ENCODE results near the gene DBX1. TPM values are rescaled to one million over a fixed set of nuclear protein-coding genes. Genes with fewer than 3 reads are reported as not detected.

DBX1 gene
- not detected for total RNA-seq

DNA sequence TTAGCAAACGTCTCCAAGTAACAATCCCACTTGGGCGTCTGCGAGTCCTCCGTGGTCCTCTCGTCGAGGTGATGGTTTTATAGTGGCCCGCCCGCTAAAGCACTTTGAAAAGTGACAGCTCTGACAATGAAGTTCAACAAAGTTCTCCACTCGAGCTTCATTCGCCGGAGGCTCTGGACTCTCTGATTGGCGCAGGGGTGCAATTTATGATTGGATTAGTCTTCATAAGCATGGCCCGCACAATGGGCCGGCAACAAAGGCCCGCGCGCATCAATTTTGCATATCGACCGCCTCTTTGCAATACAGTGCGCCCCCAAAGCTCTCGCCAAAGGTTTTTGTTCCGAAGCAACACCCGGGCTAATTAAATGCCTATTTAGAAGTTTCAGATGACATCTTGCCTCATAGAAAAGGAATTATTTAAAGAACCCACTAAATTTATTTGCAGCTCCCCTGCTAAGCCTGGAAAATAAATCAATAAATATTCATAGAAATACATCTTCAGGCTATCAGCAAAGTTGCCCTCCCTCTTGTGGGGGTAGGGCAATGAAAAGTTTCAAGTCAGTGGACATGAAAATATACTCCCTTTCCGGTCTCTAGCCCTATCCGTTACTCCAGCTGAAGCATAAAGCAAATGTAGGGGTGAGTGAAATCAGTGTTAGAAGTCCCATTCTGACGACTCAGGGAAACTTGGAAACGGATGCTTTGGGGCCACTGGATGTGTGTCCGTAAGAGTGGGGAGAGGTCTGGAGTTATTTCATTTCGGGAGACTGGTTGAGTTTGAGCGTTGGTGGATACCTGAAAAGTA, at the start of gene DBX1:
DBX1 (minus strand) TSS at position 51 of the 805 bp plus-strand sequence. CDS start 151 bp downstream, outside the sequence.
- Histone ChIP-seq H3K4me1 (peaks cover 30 to 44% (median 37%) of the 10 kb centered on the region in 4 donors), H3K27ac (replicated peaks in 1 of 4) (no peak within 1 kb of the TSS), H3K4me3 (no peak within 1 kb of the TSS), H3K36me3 (no peaks in the 10 kb centered on the region), H3K27me3 (peaks cover 8 to 100% (median 94%) of the 10 kb centered on the region in 4 donors), H3K9me3 (no peaks in the 10 kb centered on the region)
- 9% methylated on average over 23 of the region's 30 CpGs for WGBS
- DNase-seq (ENCODE audit: extremely low spot score), result no peak
- intact Hi-C loops (cut with DNase I), result no loop called here
- no peak for TF ChIP-seq POLR2A (IDR thresholded peaks at IDR 0.05; ENCODE audit: low read depth)
- no peak for TF ChIP-seq CTCF (IDR thresholded peaks at IDR 0.05)
- no peak for TF ChIP-seq EP300 (IDR thresholded peaks at IDR 0.05)
- no peak for TF ChIP-seq POLR2AphosphoS5 (IDR thresholded peaks at IDR 0.05)

- H3K27me3 ChIP-seq, result peaks cover 0 to 45% (median 16%) of the 10 kb centered on the region in 4 donors
- TF ChIP-seq CTCF (IDR thresholded peaks at IDR 0.05), result no peak
- no peak for TF ChIP-seq POLR2A (IDR thresholded peaks at IDR 0.05; ENCODE audit: low read depth)
- TF ChIP-seq POLR2AphosphoS5 (IDR thresholded peaks at IDR 0.05), result no peak
- TF ChIP-seq EP300 (IDR thresholded peaks at IDR 0.05), result no peak
- H3K9me3 ChIP-seq, result no peaks in the 10 kb centered on the region
- H3K4me3 ChIP-seq, result no peak overlapping the region
- WGBS, result 11% methylated on average over 8 of the region's 16 CpGs
- no peak for DNase-seq (ENCODE audit: extremely low spot score)
- intact Hi-C loops (cut with DNase I), result no loop called here
- no peak overlapping the region for H3K27ac ChIP-seq (replicated peaks in 1 of 4)
- H3K36me3 ChIP-seq, result no peaks in the 10 kb centered on the region
- H3K4me1 ChIP-seq, result peaks cover 0 to 15% (median 0%) of the 10 kb centered on the region in 4 donors
These were observed 48.4 kb upstream of the DBX1 start for GRCh38 chr11:20208622-20209111.

GRCh38 chr11:20207781-20208621, 47.7 kb upstream of the DBX1 start:
- Histone ChIP-seq H3K27ac (replicated peaks in 1 of 4) (no peak overlapping the region), H3K9me3 (no peaks in the 10 kb centered on the region), H3K4me1 (peaks cover 0 to 15% (median 0%) of the 10 kb centered on the region in 4 donors), H3K4me3 (no peak overlapping the region), H3K36me3 (no peaks in the 10 kb centered on the region), H3K27me3 (peaks cover 0 to 45% (median 16%) of the 10 kb centered on the region in 4 donors)
- intact Hi-C loops (cut with DNase I), result no loop called here
- TF ChIP-seq CTCF (IDR thresholded peaks at IDR 0.05) (no peak), POLR2AphosphoS5 (IDR thresholded peaks at IDR 0.05) (no peak), EP300 (IDR thresholded peaks at IDR 0.05) (no peak), POLR2A (IDR thresholded peaks at IDR 0.05; ENCODE audit: low read depth) (no peak)
- DNase-seq (ENCODE audit: extremely low spot score), result no peak
- WGBS, result 14% methylated on average over 33 of the region's 33 CpGs

DNA sequence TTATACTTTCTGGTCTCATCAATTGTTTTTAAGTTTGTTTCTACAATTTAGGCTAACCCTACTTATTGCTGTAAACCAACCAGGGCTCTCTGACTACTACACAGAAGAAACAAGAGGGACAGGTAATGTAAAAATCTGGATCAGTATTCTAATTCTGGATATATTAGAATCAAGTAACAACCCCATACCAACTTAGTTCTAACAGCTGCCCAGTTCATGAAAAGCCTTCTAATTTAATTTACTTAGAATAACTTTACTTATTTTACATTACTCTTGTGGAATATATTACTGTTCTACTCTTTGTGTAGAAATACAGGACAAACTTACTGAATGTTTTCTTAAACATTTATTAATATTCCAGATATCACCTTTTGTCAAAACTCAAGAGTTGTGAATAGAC, 45.5 kb upstream of the DBX1 start:
- Histone ChIP-seq H3K4me3 (no peak overlapping the region), H3K36me3 (no peaks in the 10 kb centered on the region), H3K9me3 (no peaks in the 10 kb centered on the region), H3K4me1 (peaks cover 0 to 15% (median 0%) of the 10 kb centered on the region in 4 donors), H3K27ac (replicated peaks in 1 of 4) (no peak overlapping the region), H3K27me3 (peaks cover 0 to 46% (median 16%) of the 10 kb centered on the region in 4 donors)
- TF ChIP-seq EP300 (IDR thresholded peaks at IDR 0.05) (no peak), POLR2AphosphoS5 (IDR thresholded peaks at IDR 0.05) (no peak), CTCF (IDR thresholded peaks at IDR 0.05) (no peak), POLR2A (IDR thresholded peaks at IDR 0.05; ENCODE audit: low read depth) (no peak)
- DNase-seq (ENCODE audit: extremely low spot score), result no peak
- intact Hi-C loops (cut with DNase I), result no loop called here

All from esophagus muscularis mucosa (tissue), 4 donors.